IMR-90 (cell line): ENCODE measurements around the gene TMCC3.

Experiments used
- BHLHE40 ChIP-seq: fragments of 150-350 bp; IDR thresholded peaks from 2 replicates; pipeline ENCODE4 v1.6.1; 2016; ENCODE audit warnings: mild to moderate bottlenecking, low read depth, low read length
- CEBPB ChIP-seq: IDR thresholded peaks from 2 replicates; pipeline ENCODE4 v1.6.1; 2012; ENCODE audit warnings: low read depth, low read length, improper control_type of control experiment
- CHD1 ChIP-seq: IDR thresholded peaks from 2 replicates; pipeline ENCODE4 v1.6.1; 2012; ENCODE audit warnings: low read depth, low read length, improper control_type of control experiment
- CTCF ChIP-seq: conservative IDR thresholded peaks from 2 replicates; pipeline ENCODE4 v1.5.1; 2012; ENCODE audit warnings: mild to moderate bottlenecking, low read depth, low read length, improper control_type of control experiment
- MAFK ChIP-seq: IDR thresholded peaks from 2 replicates; pipeline ENCODE4 v1.6.1; 2012; ENCODE audit warnings: low read depth, low read length, improper control_type of control experiment
- MAZ ChIP-seq: IDR thresholded peaks from 2 replicates; pipeline ENCODE4 v1.6.1; 2012; ENCODE audit warnings: low read depth, mild to moderate bottlenecking, low read length, improper control_type of control experiment, moderate library complexity, borderline replicate concordance
- MXI1 ChIP-seq: IDR thresholded peaks from 2 replicates; pipeline ENCODE4 v1.6.1; 2012; ENCODE audit warnings: low read depth, mild to moderate bottlenecking, low read length, moderate library complexity, borderline replicate concordance
- POLR2A ChIP-seq: IDR thresholded peaks from 2 replicates; pipeline ENCODE4 v1.6.1; 2012; ENCODE audit warnings: mild to moderate bottlenecking, low read depth, low read length
- RAD21 ChIP-seq: IDR thresholded peaks from 2 replicates; pipeline ENCODE4 v1.6.1; 2012; ENCODE audit warnings: low read length, improper control_type of control experiment
- RFX5 ChIP-seq: IDR thresholded peaks from 2 replicates; pipeline ENCODE4 v1.8.0; 2012; ENCODE audit warnings: low read depth, mild to moderate bottlenecking, low read length, moderate library complexity
- SMC3 ChIP-seq: fragments of 150-350 bp; IDR thresholded peaks from 2 replicates; pipeline ENCODE4 v1.6.1; 2016; ENCODE audit warnings: low read depth, mild to moderate bottlenecking, antibody characterized with exemption, low read length, moderate library complexity
- TF ChIP-seq, protein P1 (sequence below): fragments of 150-350 bp; IDR thresholded peaks from 2 replicates; pipeline ENCODE4 v1.6.1; 2017; ENCODE audit warnings: mild to moderate bottlenecking, antibody characterized with exemption, low read length, low read depth

GRCh38 chr12:94566345-94566744, 84.0 kb downstream of the TMCC3 start:
- TF ChIP-seq CTCF = no peak
- no peak for TF ChIP-seq MAFK
- no peak for TF ChIP-seq MXI1
- no peak for TF ChIP-seq POLR2A
- TF ChIP-seq CEBPB = no peak
- no peak for TF ChIP-seq SMC3
- TF ChIP-seq CHD1 = no peak
- TF ChIP-seq, protein P1, sequence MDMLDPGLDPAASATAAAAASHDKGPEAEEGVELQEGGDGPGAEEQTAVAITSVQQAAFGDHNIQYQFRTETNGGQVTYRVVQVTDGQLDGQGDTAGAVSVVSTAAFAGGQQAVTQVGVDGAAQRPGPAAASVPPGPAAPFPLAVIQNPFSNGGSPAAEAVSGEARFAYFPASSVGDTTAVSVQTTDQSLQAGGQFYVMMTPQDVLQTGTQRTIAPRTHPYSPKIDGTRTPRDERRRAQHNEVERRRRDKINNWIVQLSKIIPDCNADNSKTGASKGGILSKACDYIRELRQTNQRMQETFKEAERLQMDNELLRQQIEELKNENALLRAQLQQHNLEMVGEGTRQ = no peak
- TF ChIP-seq MAZ = no peak
- no peak for TF ChIP-seq RAD21
- no peak for TF ChIP-seq RFX5
- TF ChIP-seq BHLHE40 = no peak
